Hepatocyte (in vitro differentiated cells): Measurements from ENCODE around the gene RTRAF.

Experiments used
- EZH2 ChIP-seq: fragments of 200-600 bp; sonication (generic); IDR thresholded peaks from 2 replicates; pipeline ENCODE4 v1.6.1; 2016; ENCODE audit warnings: antibody characterized with exemption, mild to moderate bottlenecking, borderline replicate concordance
- EZH2phosphoT487 ChIP-seq: fragments of 200-600 bp; sonication (generic); IDR thresholded peaks from one replicate; pipeline ENCODE4 v1.6.1; 2018; ENCODE audit warnings: antibody characterized with exemption, mild to moderate bottlenecking, low read depth, moderate library complexity; ENCODE audit not compliant: unreplicated experiment, severe bottlenecking
- TF ChIP-seq, protein P1 (sequence below): fragments of 200-600 bp; sonication (generic); IDR thresholded peaks from 2 replicates; pipeline ENCODE4 v1.5.1; 2016; ENCODE audit warnings: antibody characterized with exemption, mild to moderate bottlenecking; ENCODE audit not compliant: poor library complexity

DNA sequence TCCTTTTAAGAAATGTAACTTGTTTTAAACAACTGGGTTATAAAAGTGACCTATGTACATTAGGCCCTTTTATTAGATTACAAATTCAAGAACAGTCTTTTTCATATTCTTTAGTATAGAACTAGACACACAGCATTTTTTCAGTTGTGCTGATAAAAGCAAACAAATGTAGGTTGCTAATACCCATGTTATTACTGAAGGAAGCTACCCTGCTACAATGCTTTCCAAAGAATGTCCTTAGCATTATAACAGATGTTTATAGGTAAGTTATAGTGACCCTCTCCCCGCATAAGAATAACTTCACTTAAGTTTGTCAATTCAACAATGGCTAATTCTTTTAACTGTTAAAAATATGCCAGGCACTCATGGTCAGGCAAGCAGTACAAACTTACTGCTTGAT lies 17.9 kb downstream of the RTRAF start:
- TF ChIP-seq, protein P1, sequence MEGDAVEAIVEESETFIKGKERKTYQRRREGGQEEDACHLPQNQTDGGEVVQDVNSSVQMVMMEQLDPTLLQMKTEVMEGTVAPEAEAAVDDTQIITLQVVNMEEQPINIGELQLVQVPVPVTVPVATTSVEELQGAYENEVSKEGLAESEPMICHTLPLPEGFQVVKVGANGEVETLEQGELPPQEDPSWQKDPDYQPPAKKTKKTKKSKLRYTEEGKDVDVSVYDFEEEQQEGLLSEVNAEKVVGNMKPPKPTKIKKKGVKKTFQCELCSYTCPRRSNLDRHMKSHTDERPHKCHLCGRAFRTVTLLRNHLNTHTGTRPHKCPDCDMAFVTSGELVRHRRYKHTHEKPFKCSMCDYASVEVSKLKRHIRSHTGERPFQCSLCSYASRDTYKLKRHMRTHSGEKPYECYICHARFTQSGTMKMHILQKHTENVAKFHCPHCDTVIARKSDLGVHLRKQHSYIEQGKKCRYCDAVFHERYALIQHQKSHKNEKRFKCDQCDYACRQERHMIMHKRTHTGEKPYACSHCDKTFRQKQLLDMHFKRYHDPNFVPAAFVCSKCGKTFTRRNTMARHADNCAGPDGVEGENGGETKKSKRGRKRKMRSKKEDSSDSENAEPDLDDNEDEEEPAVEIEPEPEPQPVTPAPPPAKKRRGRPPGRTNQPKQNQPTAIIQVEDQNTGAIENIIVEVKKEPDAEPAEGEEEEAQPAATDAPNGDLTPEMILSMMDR: no peak
- no peak for TF ChIP-seq EZH2phosphoT487
- TF ChIP-seq EZH2: no peak
